Activated CD4-positive, alpha-beta T cell treated with anti-CD3 and anti-CD28 coated beads, Interleukin-2, amount 10 ng/mL, durations not matched to agents 7 days and 5 days (primary cell): ENCODE data around the gene THBS2. TPM values are rescaled to one million over a fixed set of nuclear protein-coding genes. Genes with fewer than 3 reads are reported as not detected.
"Not testable (repeated sequence)": the region's sequence is repeated elsewhere in the genome, so short reads cannot be mapped to it uniquely, and the experiment has no call there.

ENCODE experiments used
- CTCF ChIA-PET: fragments of 350-600 bp; sonication (Branson Sonifier 250); formaldehyde crosslinking; loops from one replicate; lab custom pipeline; 2021; ENCODE audit warnings: antibody characterized with exemption; lab: Charles Lee
- POLR2A ChIA-PET: fragments of 350-600 bp; sonication (Branson Sonifier 250); formaldehyde crosslinking; loops from one replicate; lab custom pipeline; 2021; ENCODE audit warnings: antibody characterized with exemption; lab: Charles Lee
- DNase-seq: peaks from one replicate; pipeline ENCODE4 v3.0.0-alpha.2; 2020
- H3K27ac Mint-ChIP-seq: one replicate; pipeline ENCODE4 v1.8.0; 2021; ENCODE audit warnings: mild to moderate bottlenecking, moderate library complexity, mixed read lengths
- H3K27me3 Mint-ChIP-seq: one replicate; pipeline ENCODE4 v1.8.0; 2021; ENCODE audit warnings: mixed read lengths
- H3K36me3 Mint-ChIP-seq: one replicate; pipeline ENCODE4 v1.8.0; 2021; ENCODE audit warnings: low read depth, mixed read lengths
- H3K4me1 Mint-ChIP-seq: one replicate; pipeline ENCODE4 v1.8.0; 2021; ENCODE audit warnings: mixed read lengths
- H3K4me3 Mint-ChIP-seq: one replicate; pipeline ENCODE4 v1.8.0; 2021; ENCODE audit warnings: mild to moderate bottlenecking, moderate library complexity, mixed read lengths
- H3K9me3 Mint-ChIP-seq: one replicate; pipeline ENCODE4 v1.8.0; 2021; ENCODE audit warnings: mixed read lengths
- total RNA-seq, 2 experiments: library from RNA; stranded (reverse); gene quantifications; one replicate each; pipeline ENCODE4 v1.2.3, GENCODE V29; 2021

The THBS2 gene
- total RNA-seq: not detected

DNA sequence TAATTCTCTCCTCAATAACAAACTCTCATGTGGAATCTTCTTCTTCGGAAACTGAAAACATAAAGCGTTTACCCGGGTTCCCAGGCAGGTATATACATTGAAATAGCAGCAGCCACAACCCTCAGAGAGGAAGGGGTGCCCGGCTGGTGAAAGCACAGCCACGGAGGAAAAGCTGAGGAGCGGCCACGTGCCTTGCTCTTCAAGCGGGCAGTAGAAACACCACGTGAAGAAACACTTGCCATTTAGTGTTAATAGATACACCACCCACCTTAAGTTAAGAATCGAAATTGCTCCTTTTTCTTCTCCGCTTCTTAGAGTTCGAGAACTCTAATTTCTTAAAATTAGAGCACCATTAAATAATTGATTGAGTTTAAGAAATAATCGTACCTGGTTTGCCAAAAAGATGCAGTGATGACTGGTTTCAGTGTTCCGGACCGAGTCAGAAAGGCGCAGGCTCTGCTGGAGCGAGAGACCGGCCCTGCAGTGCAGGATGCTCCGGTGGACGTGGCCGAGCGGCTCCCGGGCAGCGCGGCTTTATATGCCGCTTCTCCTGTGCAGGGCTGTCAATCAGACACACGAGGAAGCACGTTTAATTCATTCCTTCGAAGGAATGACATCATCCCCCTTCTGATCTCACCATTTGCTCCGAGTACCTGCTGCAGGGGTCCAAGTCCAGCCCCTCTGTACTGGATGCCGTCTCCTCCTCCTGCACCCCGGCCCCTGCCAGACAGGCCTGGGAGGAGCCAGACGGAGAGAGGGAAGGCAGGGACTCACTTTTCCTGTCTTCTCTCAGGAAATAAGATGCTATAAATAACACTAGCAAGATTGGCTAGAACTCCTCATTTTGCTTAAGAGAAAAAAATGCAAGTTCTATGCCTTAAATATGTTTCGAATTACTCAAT is at the start of gene THBS2:
Gene THBS2 (minus strand): TSS at position 510 of the 902 bp plus-strand sequence. CDS start 3,062 bp downstream, outside the sequence.
- H3K36me3 Mint-ChIP-seq: no peaks in the 10 kb centered on the region
- no peaks in the 10 kb centered on the region for H3K9me3 Mint-ChIP-seq
- no peak within 1 kb of the TSS for H3K4me3 Mint-ChIP-seq
- H3K27ac Mint-ChIP-seq: no peak within 1 kb of the TSS
- H3K27me3 Mint-ChIP-seq: peaks cover 49% of the 10 kb centered on the region
- no peak for DNase-seq
- ChIA-PET CTCF (no interaction called here), POLR2A (no interaction called here)
- H3K4me1 Mint-ChIP-seq: peaks cover 4% of the 10 kb centered on the region

DNA sequence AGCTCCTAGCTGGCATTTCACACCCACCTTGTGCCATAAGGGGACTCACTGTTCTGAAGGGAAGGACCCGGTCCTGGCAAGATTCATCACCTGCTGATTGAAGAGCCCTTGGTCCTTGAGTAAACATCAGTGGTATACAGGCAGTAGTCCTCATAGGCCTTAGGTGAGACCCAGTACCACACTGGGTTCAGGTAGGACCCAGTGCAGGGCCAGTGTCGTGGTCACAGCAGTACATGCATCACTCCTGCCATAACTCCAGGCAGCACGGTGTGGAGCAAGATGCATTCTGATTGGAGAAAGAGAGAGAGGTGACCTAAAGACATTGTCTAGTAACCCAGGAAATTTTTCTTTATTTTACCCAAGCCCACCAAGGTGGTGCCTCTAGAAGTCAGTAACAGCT is 49.1 kb upstream of the THBS2 start:
- no peaks in the 10 kb centered on the region for H3K4me1 Mint-ChIP-seq
- H3K27me3 Mint-ChIP-seq: peaks cover 6% of the 10 kb centered on the region
- no peak overlapping the region for H3K27ac Mint-ChIP-seq
- no peaks in the 10 kb centered on the region for H3K36me3 Mint-ChIP-seq
- no peak overlapping the region for H3K4me3 Mint-ChIP-seq
- H3K9me3 Mint-ChIP-seq: peaks cover 2% of the 10 kb centered on the region
- no peak for DNase-seq
- ChIA-PET CTCF (interaction anchor here (1.1 kb wide), 1 partner anchor 17 kb away, joined by 3 read pairs; no protein-coding TSS in a partner anchor), POLR2A (no interaction called here)

DNA sequence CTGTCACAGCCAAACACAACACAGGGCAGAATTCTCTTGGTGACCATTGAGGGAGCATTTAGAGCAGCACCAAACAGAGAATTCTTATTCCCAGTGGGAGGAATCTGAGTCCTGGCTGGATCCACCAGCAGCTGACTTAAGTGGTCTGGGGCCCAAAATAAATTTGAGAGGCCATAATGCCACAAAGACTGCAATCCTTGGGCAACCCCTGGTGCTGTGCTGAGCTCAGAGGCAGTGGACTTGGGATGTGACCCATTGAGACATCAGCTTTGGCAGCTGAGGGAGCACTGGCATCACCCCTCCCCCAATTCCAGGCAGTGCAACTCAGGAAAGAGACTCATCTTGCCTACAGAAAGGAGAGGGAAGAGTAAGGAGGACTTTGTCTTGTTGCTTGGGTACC is 48.6 kb upstream of the THBS2 start:
- DNase-seq: no peak
- ChIA-PET CTCF (interaction anchor here (1.1 kb wide), 1 partner anchor 16 kb away, joined by 3 read pairs; no protein-coding TSS in a partner anchor), POLR2A (no interaction called here)
- Mint-ChIP-seq H3K9me3 (peaks cover 2% of the 10 kb centered on the region), H3K27ac (no peak overlapping the region), H3K4me3 (no peak overlapping the region), H3K36me3 (no peaks in the 10 kb centered on the region), H3K4me1 (no peaks in the 10 kb centered on the region), H3K27me3 (peaks cover 4% of the 10 kb centered on the region)

GRCh38 chr6:169300916-169301315 is 47.3 kb upstream of the THBS2 start:
- H3K4me1 Mint-ChIP-seq: no peaks in the 10 kb centered on the region
- H3K27ac Mint-ChIP-seq: no peak overlapping the region
- H3K9me3 Mint-ChIP-seq: peaks cover 2% of the 10 kb centered on the region
- H3K4me3 Mint-ChIP-seq: no peak overlapping the region
- no peak for DNase-seq
- ChIA-PET CTCF (no interaction called here), POLR2A (no interaction called here)
- no peaks in the 10 kb centered on the region for H3K36me3 Mint-ChIP-seq
- H3K27me3 Mint-ChIP-seq: peaks cover 4% of the 10 kb centered on the region

DNA sequence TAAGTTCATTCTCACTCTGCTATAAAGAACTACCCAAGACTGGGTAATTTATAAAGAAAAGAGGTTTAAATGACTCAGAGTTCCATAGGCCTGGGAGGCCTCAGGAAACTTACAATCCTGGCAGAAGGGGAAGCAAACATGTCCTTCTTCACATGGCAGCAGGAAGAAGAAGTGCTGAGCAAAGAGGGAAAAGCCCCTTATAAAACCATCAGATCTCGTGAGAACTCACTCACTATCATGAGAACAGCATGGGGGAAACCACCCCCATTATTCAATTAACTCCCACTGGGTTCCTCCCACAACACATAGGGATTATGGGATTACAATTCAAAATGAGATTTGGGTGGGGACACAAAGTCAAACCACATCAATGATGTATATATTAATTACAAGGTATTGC is 45.0 kb upstream of the THBS2 start:
- POLR2A ChIA-PET, H3K27ac Mint-ChIP-seq, H3K27me3 Mint-ChIP-seq, H3K36me3 Mint-ChIP-seq, DNase-seq, H3K9me3 Mint-ChIP-seq, H3K4me1 Mint-ChIP-seq, H3K4me3 Mint-ChIP-seq, CTCF ChIA-PET: not testable (repeated sequence)

DNA sequence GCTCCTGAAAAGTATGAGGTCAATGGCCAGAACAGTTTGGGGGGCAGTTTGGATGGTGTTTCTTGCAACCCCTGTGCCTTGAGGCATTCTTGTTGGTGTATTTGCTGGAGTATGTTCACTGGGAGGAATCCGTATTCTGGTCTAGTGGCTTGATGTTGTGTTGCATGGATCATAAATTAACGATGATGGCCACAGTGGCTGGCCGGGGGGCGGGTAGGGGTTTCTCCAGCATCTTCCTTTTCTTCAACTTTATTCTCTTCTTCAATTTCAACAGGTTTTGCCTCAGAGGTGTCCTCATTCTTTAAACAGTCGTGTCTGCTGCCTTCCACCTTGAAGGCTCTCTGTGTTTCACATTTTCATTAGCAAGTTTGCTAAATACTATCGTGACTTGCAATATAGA is 43.0 kb upstream of the THBS2 start:
- Mint-ChIP-seq H3K9me3 (no peaks in the 10 kb centered on the region), H3K4me3 (no peak overlapping the region), H3K27me3 (peaks cover 2% of the 10 kb centered on the region), H3K27ac (no peak overlapping the region), H3K4me1 (no peaks in the 10 kb centered on the region), H3K36me3 (no peaks in the 10 kb centered on the region)
- ChIA-PET CTCF (no interaction called here), POLR2A (no interaction called here)
- no peak for DNase-seq

- Mint-ChIP-seq H3K36me3 (no peaks in the 10 kb centered on the region), H3K9me3 (no peaks in the 10 kb centered on the region), H3K4me1 (no peaks in the 10 kb centered on the region), H3K4me3 (no peak overlapping the region), H3K27me3 (peaks cover 2% of the 10 kb centered on the region), H3K27ac (no peak overlapping the region)
- CTCF ChIA-PET: no interaction called here
- POLR2A ChIA-PET: no interaction called here
- DNase-seq: no peak
Observed at GRCh38 chr6:169296170-169296569, 42.5 kb upstream of the THBS2 start.

GRCh38 chr6:169293196-169293595 is 39.5 kb upstream of the THBS2 start:
- H3K4me1 Mint-ChIP-seq: no peaks in the 10 kb centered on the region
- no peak for DNase-seq
- no peaks in the 10 kb centered on the region for H3K36me3 Mint-ChIP-seq
- no peaks in the 10 kb centered on the region for H3K27me3 Mint-ChIP-seq
- ChIA-PET POLR2A (no interaction called here), CTCF (no interaction called here)
- H3K4me3 Mint-ChIP-seq: no peak overlapping the region
- no peaks in the 10 kb centered on the region for H3K9me3 Mint-ChIP-seq
- no peak overlapping the region for H3K27ac Mint-ChIP-seq

- CTCF ChIA-PET: no interaction called here
- Mint-ChIP-seq H3K36me3 (no peaks in the 10 kb centered on the region), H3K4me3 (no peak overlapping the region), H3K4me1 (no peaks in the 10 kb centered on the region), H3K9me3 (no peaks in the 10 kb centered on the region), H3K27me3 (no peaks in the 10 kb centered on the region), H3K27ac (peak overlapping the region; percentile 62)
- POLR2A ChIA-PET: no interaction called here
- no peak for DNase-seq
Observed at GRCh38 chr6:169292338-169293124, 38.9 kb upstream of the THBS2 start.

DNA sequence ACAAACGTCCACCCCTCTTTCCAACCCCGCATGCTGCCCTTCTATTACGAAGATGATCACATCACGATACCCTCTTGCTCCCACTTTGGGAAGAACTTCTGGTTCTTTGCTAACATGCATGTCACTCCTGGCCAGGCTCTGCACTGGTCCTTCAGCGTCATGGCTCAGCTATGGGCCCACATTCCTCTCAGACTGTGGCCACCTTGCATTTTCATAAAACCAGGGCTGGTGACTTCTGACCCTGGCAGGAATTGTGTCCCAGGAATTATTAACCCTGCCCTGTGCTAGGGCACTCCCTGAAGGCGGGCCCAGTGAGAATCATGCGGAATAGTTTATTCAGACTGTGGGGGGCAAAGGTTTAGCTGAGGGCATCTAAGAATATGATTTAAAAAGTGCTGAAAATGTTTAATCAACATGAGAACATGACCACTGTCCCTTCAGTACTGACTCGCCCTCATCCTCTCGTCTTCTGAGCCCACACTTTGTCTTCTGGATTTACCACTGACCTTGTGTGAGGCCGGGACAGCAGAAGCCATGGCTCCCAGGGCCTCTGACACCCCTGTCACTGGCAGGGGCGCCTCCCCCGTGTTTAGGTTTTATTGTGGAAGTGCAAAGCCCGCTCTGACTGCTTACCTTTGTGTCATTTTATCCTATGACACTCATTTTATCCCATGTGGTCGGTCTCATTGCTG is 38.1 kb upstream of the THBS2 start:
- H3K4me1 Mint-ChIP-seq: no peaks in the 10 kb centered on the region
- POLR2A ChIA-PET: no interaction called here
- CTCF ChIA-PET: no interaction called here
- H3K4me3 Mint-ChIP-seq: no peak overlapping the region
- H3K9me3 Mint-ChIP-seq: no peaks in the 10 kb centered on the region
- H3K36me3 Mint-ChIP-seq: no peaks in the 10 kb centered on the region
- no peaks in the 10 kb centered on the region for H3K27me3 Mint-ChIP-seq
- no peak overlapping the region for H3K27ac Mint-ChIP-seq
- DNase-seq: no peak

- peaks cover 1% of the 10 kb centered on the region for H3K27me3 Mint-ChIP-seq
- POLR2A ChIA-PET: no interaction called here
- no peak overlapping the region for H3K4me3 Mint-ChIP-seq
- CTCF ChIA-PET: no interaction called here
- no peaks in the 10 kb centered on the region for H3K36me3 Mint-ChIP-seq
- H3K4me1 Mint-ChIP-seq: no peaks in the 10 kb centered on the region
- H3K9me3 Mint-ChIP-seq: no peaks in the 10 kb centered on the region
- no peak overlapping the region for H3K27ac Mint-ChIP-seq
- no peak for DNase-seq
Observed at GRCh38 chr6:169291148-169291547, 37.5 kb upstream of the THBS2 start.

- POLR2A ChIA-PET: no interaction called here
- no peaks in the 10 kb centered on the region for H3K36me3 Mint-ChIP-seq
- no peaks in the 10 kb centered on the region for H3K4me1 Mint-ChIP-seq
- H3K27me3 Mint-ChIP-seq: peaks cover 1% of the 10 kb centered on the region
- DNase-seq: no peak
- no peaks in the 10 kb centered on the region for H3K9me3 Mint-ChIP-seq
- H3K27ac Mint-ChIP-seq: no peak overlapping the region
- H3K4me3 Mint-ChIP-seq: no peak overlapping the region
- CTCF ChIA-PET: no interaction called here
Observed at GRCh38 chr6:169289619-169290339, 36.1 kb upstream of the THBS2 start.
